ENCODE measurements around the gene LGMN. TPM values are rescaled to one million over a fixed set of nuclear protein-coding genes. Genes with fewer than 3 reads are reported as not detected.

Gene LGMN
- total RNA-seq, 6 experiments from 2014 or later = 37.0 to 57.3 (median 43.3) TPM

GRCh38 chr14:92701826-92702225, 46.6 kb downstream of the LGMN start:
- DNase-seq = no peak
- Mint-ChIP-seq H3K4me1 (ENCODE audit: low read depth) (no peaks in the 10 kb centered on the region), H3K27me3 (ENCODE audit: insufficient read depth) (no peaks in the 10 kb centered on the region; the same call in 1 of the 2 replicates)

GRCh38 chr14:92698393-92698792, 50.0 kb downstream of the LGMN start:
- H3K9me3 Mint-ChIP-seq = no peaks in the 10 kb centered on the region
- H3K36me3 Mint-ChIP-seq (ENCODE audit: low read depth) = no peaks in the 10 kb centered on the region
- no peak overlapping the region for H3K4me3 Mint-ChIP-seq
- no peak overlapping the region for H3K27ac Mint-ChIP-seq
- peaks cover 13% of the 10 kb centered on the region for H3K27me3 Mint-ChIP-seq (ENCODE audit: insufficient read depth)
- no peak for DNase-seq
- no peak for TF ChIP-seq CTCF (IDR thresholded peaks at IDR 0.05)
- peaks cover 13% of the 10 kb centered on the region for H3K4me1 Mint-ChIP-seq (ENCODE audit: low read depth)

More at GRCh38 chr14:92701826-92702225, 46.6 kb downstream of the LGMN start:
- no peak for TF ChIP-seq CTCF (IDR thresholded peaks at IDR 0.05)
- Mint-ChIP-seq H3K4me3 (no peak overlapping the region), H3K9me3 (no peaks in the 10 kb centered on the region), H3K27ac (no peak overlapping the region), H3K36me3 (ENCODE audit: low read depth) (no peaks in the 10 kb centered on the region)

GRCh38 chr14:92696366-92696765, 52.1 kb downstream of the LGMN start:
- H3K4me1 Mint-ChIP-seq (ENCODE audit: low read depth) = peaks cover 13% of the 10 kb centered on the region
- no peaks in the 10 kb centered on the region for H3K9me3 Mint-ChIP-seq
- H3K36me3 Mint-ChIP-seq (ENCODE audit: low read depth) = no peaks in the 10 kb centered on the region
- no peak for DNase-seq
- no peak for TF ChIP-seq CTCF (IDR thresholded peaks at IDR 0.05)
- no peak overlapping the region for H3K4me3 Mint-ChIP-seq
- H3K27me3 Mint-ChIP-seq (ENCODE audit: insufficient read depth) = peaks cover 16% of the 10 kb centered on the region
- H3K27ac Mint-ChIP-seq = peak overlapping the region; percentile 11; the same call in 1 of the 2 replicates

GRCh38 chr14:92695562-92695961, 52.9 kb downstream of the LGMN start:
- Mint-ChIP-seq H3K4me1 (ENCODE audit: low read depth) (peaks cover 13% of the 10 kb centered on the region), H3K36me3 (ENCODE audit: low read depth) (no peaks in the 10 kb centered on the region), H3K9me3 (no peaks in the 10 kb centered on the region), H3K27me3 (ENCODE audit: insufficient read depth) (peaks cover 16% of the 10 kb centered on the region), H3K27ac (no peak overlapping the region), H3K4me3 (no peak overlapping the region)
- no peak for TF ChIP-seq CTCF (IDR thresholded peaks at IDR 0.05)
- DNase-seq = no peak

GRCh38 chr14:92694807-92695206, 53.6 kb downstream of the LGMN start:
- DNase-seq = no peak
- no peak for TF ChIP-seq CTCF (IDR thresholded peaks at IDR 0.05)
- no peaks in the 10 kb centered on the region for H3K36me3 Mint-ChIP-seq (ENCODE audit: low read depth)
- peaks cover 13% of the 10 kb centered on the region for H3K4me1 Mint-ChIP-seq (ENCODE audit: low read depth)
- H3K4me3 Mint-ChIP-seq = no peak overlapping the region; the same call in 1 of the 2 replicates
- H3K27ac Mint-ChIP-seq = no peak overlapping the region
- peaks cover 17% of the 10 kb centered on the region for H3K27me3 Mint-ChIP-seq (ENCODE audit: insufficient read depth)
- no peaks in the 10 kb centered on the region for H3K9me3 Mint-ChIP-seq

All from HFFc6 (cell line).